ENCODE data around the gene SBK2.

The SBK2 gene

GRCh38 chr19:55544776-55545439, 8.0 kb upstream of the SBK2 start:
- no peak overlapping the region for H3K27ac ChIP-seq
- H3K9me3 ChIP-seq (ENCODE audit: severe bottlenecking): no peaks in the 10 kb centered on the region
- no peak for TF ChIP-seq CTCF (IDR thresholded peaks at IDR 0.05; ENCODE audit: low read depth, low read length)
- H3K36me3 ChIP-seq: no peaks in the 10 kb centered on the region
- DNase-seq: no peak
- H3K4me3 ChIP-seq (ENCODE audit: low read depth, low read length): no peak overlapping the region
- no peaks in the 10 kb centered on the region for H3K27me3 ChIP-seq (ENCODE audit: insufficient read depth, low read depth, severe bottlenecking)

GRCh38 chr19:55544014-55544413, 7.1 kb upstream of the SBK2 start:
- Histone ChIP-seq H3K27ac (no peak overlapping the region), H3K4me3 (ENCODE audit: low read depth, low read length) (no peak overlapping the region), H3K9me3 (ENCODE audit: severe bottlenecking) (no peaks in the 10 kb centered on the region), H3K27me3 (ENCODE audit: insufficient read depth, low read depth, severe bottlenecking) (no peaks in the 10 kb centered on the region), H3K36me3 (no peaks in the 10 kb centered on the region)
- DNase-seq: no peak
- TF ChIP-seq CTCF (IDR thresholded peaks at IDR 0.05; ENCODE audit: low read depth, low read length): no peak

DNA sequence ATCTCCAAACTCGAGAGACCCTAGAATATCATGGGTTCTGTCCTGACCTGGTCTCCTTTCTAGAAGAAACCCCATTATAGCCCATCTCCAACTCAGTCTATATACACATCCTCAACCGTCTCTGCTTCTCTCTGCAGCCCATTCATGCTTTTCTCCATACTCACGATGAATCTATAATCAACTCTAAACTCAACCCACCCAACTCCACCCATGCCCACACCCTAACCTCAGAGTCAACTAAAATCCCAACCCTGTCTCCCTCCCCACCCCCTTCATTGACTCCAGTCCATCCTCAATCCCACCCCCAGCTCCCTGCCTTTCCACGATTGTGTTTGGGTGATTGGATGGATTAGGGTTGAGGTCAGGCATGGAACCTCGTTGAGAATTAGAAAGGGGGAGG, 6.6 kb upstream of the SBK2 start:
- Histone ChIP-seq H3K9me3 (ENCODE audit: severe bottlenecking) (no peaks in the 10 kb centered on the region), H3K27me3 (ENCODE audit: insufficient read depth, low read depth, severe bottlenecking) (no peaks in the 10 kb centered on the region), H3K4me3 (ENCODE audit: low read depth, low read length) (no peak overlapping the region), H3K27ac (no peak overlapping the region), H3K36me3 (no peaks in the 10 kb centered on the region)
- DNase-seq: no peak
- no peak for TF ChIP-seq CTCF (IDR thresholded peaks at IDR 0.05; ENCODE audit: low read depth, low read length)

- H3K27me3 ChIP-seq (ENCODE audit: insufficient read depth, low read depth, severe bottlenecking): no peaks in the 10 kb centered on the region
- H3K27ac ChIP-seq: no peak overlapping the region
- H3K4me3 ChIP-seq (ENCODE audit: low read depth, low read length): no peak overlapping the region
- DNase-seq: no peak
- no peak for TF ChIP-seq CTCF (IDR thresholded peaks at IDR 0.05; ENCODE audit: low read depth, low read length)
- H3K9me3 ChIP-seq (ENCODE audit: severe bottlenecking): no peaks in the 10 kb centered on the region
- no peaks in the 10 kb centered on the region for H3K36me3 ChIP-seq
Observed at GRCh38 chr19:55542292-55542855, 5.4 kb upstream of the SBK2 start.

- DNase-seq: no peak
- Histone ChIP-seq H3K27me3 (ENCODE audit: insufficient read depth, low read depth, severe bottlenecking) (no peaks in the 10 kb centered on the region), H3K36me3 (no peaks in the 10 kb centered on the region), H3K27ac (peak overlapping the region; percentile 44), H3K9me3 (ENCODE audit: severe bottlenecking) (no peaks in the 10 kb centered on the region), H3K4me3 (ENCODE audit: low read depth, low read length) (no peak overlapping the region)
- no peak for TF ChIP-seq CTCF (IDR thresholded peaks at IDR 0.05; ENCODE audit: low read depth, low read length)
Observed at GRCh38 chr19:55541091-55541490, 4.2 kb upstream of the SBK2 start.

- H3K27ac ChIP-seq: peak overlapping the region; percentile 74
- no peak for TF ChIP-seq CTCF (IDR thresholded peaks at IDR 0.05; ENCODE audit: low read depth, low read length)
Observed at GRCh38 chr19:55540619-55541018, 3.7 kb upstream of the SBK2 start.

More at GRCh38 chr19:55540619-55541018, 3.7 kb upstream of the SBK2 start:
- DNase-seq: peak; percentile 78
- H3K4me3 ChIP-seq (ENCODE audit: low read depth, low read length): no peak overlapping the region
- no peaks in the 10 kb centered on the region for H3K9me3 ChIP-seq (ENCODE audit: severe bottlenecking)
- H3K36me3 ChIP-seq: no peaks in the 10 kb centered on the region
- no peaks in the 10 kb centered on the region for H3K27me3 ChIP-seq (ENCODE audit: insufficient read depth, low read depth, severe bottlenecking)

Measured in WERI-Rb-1 (cell line).